Right lobe of liver (tissue), 6 donors: ENCODE results near the gene EDRF1. TPM values are rescaled to one million over a fixed set of nuclear protein-coding genes. Genes with fewer than 3 reads are reported as not detected.

Experiments used
- ATAC-seq, 4 donors: fragments of 200-7000 bp; cut with Tn5 transposase; one replicate each; pipeline ENCODE4 v1.9.1; 2020; ENCODE audit warnings: mild to moderate bottlenecking in 4 of 4, moderate library complexity in 4 of 4
- DNase-seq, 3 donors: peaks; one replicate each; pipeline ENCODE4 v3.0.0-alpha.2; 2020
- H3K27ac ChIP-seq, 3 donors: fragments of 200-600 bp; one replicate each; pipeline ENCODE4 v1.8.0; 2022
- H3K27me3 ChIP-seq, 2 donors: fragments of 200-600 bp; one replicate each; pipeline ENCODE4 v1.8.0; 2022
- H3K36me3 ChIP-seq, 4 donors: fragments of 200-600 bp; sonication (generic) in 1 of 4; one replicate each; pipeline versions ENCODE4 v1.5.1 to v1.8.0; 2017 to 2022; ENCODE audit warnings: control low read depth in 1 of 4
- H3K4me1 ChIP-seq, 4 donors: fragments of 200-600 bp; sonication (generic) in 1 of 4; one replicate each; pipeline versions ENCODE4 v1.5.1 to v1.8.0; 2017 to 2022; ENCODE audit warnings: control low read depth in 1 of 4
- H3K4me3 ChIP-seq, 3 donors: fragments of 200-600 bp; one replicate each; pipeline ENCODE4 v1.8.0; 2022
- H3K9me3 ChIP-seq, 4 donors: fragments of 200-600 bp; sonication (generic) in 1 of 4; one replicate each; pipeline versions ENCODE4 v1.5.1 to v1.8.0; 2017 to 2022; ENCODE audit warnings: control low read depth in 1 of 4
- CTCF ChIP-seq, 4 donors: fragments of 200-600 bp in 3 of 4; fragments of 450-650 bp in 1 of 4; IDR thresholded peaks; one replicate each; pipeline versions ENCODE4 v1.5.1 to v1.8.0; 2016 to 2022; ENCODE audit warnings: antibody characterized with exemption in 4 of 4, mild to moderate bottlenecking in 2 of 4
- POLR2A ChIP-seq: fragments of 450-650 bp; IDR thresholded peaks from one replicate; pipeline ENCODE4 v1.6.1; 2017; ENCODE audit warnings: antibody characterized with exemption, mild to moderate bottlenecking
- WGBS: methylation state at CpG from one replicate; pipeline ENCODE4 v1.1.6; 2018; ENCODE audit warnings: low coverage, low lambda C conversion rate; ENCODE audit not compliant: insufficient coverage; ENCODE audit errors: missing lambda C conversion rate; 5-methylcytosine and 5-hydroxymethylcytosine counted together
- intact Hi-C, 2 donors: fragments of 100-400 bp; cut with DNase I; formaldehyde crosslinking; loops; one replicate each; pipeline versions ENCODE4 v1.11.2 to v1.14.1; 2022
- total RNA-seq, 6 experiments: library from RNA; depleted of rRNA in 2 of 6; stranded (reverse); fragments of >200 nt in 2 of 6; fragmentation: NEBNext Ultra II Directional in 3 of 6; extraction: Animal tissue kit (Norgen Biotek cat#: 25700) in 3 of 6; gene quantifications; one replicate each; pipeline versions ENCODE4 v1.1.0 to v1.2.4, GENCODE V29; 2016 to 2023
- donor health status: DM: no; HTN: yes; CAD: no.
- donor health status: DM: no; HTN: no; CAD: no.
- donor health status: DM: no; HTN: no; CAD: no.
- donor health status: DM: no; HTN: yes; CAD: no.
- donor health status: DM: no; HTN: yes; CAD: no.

EDRF1 gene
- total RNA-seq, 6 experiments from 2014 or later = 6.5 to 8.5 (median 8.1) TPM

GRCh38 chr10:125700355-125700911, 19.1 kb upstream of the EDRF1 start:
- WGBS = 41% methylated on average over 3 of the region's 3 CpGs
- TF ChIP-seq POLR2A (no peak), CTCF (IDR thresholded peaks at IDR 0.05) (peak in 1 of 4 donors; percentile 12)
- Histone ChIP-seq H3K4me3 (no peak overlapping the region), H3K27me3 (no peaks in the 10 kb centered on the region), H3K27ac (no peak overlapping the region), H3K9me3 (no peaks in the 10 kb centered on the region), H3K36me3 (no peaks in the 10 kb centered on the region), H3K4me1 (no peaks in the 10 kb centered on the region)
- ATAC-seq (no peak), DNase-seq (no peak)
- intact Hi-C loops = no loop called here

- 43% methylated on average over 6 of the region's 6 CpGs for WGBS
- DNase-seq = no peak
- intact Hi-C loops = no loop called here
- no peaks in the 10 kb centered on the region for H3K27me3 ChIP-seq
- no peaks in the 10 kb centered on the region for H3K36me3 ChIP-seq
- no peak overlapping the region for H3K27ac ChIP-seq
- peaks cover 0 to 4% (median 0%) of the 10 kb centered on the region in 4 donors for H3K4me1 ChIP-seq
- peak in 3 of 4 donors; percentile 65 to 97 (median 67) for ATAC-seq
- TF ChIP-seq CTCF (IDR thresholded peaks at IDR 0.05) (no peak), POLR2A (no peak)
- no peaks in the 10 kb centered on the region for H3K9me3 ChIP-seq
- H3K4me3 ChIP-seq = no peak overlapping the region
Measured at GRCh38 chr10:125707541-125708468, 11.7 kb upstream of the EDRF1 start.

GRCh38 chr10:125708971-125709503, 10.5 kb upstream of the EDRF1 start:
- DNase-seq (no peak), ATAC-seq (no peak)
- no peaks in the 10 kb centered on the region for H3K27me3 ChIP-seq
- no peak overlapping the region for H3K4me3 ChIP-seq
- H3K9me3 ChIP-seq = no peaks in the 10 kb centered on the region
- intact Hi-C loops = no loop called here
- H3K27ac ChIP-seq = no peak overlapping the region
- 65% methylated on average over 5 of the region's 5 CpGs for WGBS
- H3K4me1 ChIP-seq = peaks cover 0 to 4% (median 0%) of the 10 kb centered on the region in 4 donors
- H3K36me3 ChIP-seq = no peaks in the 10 kb centered on the region
- TF ChIP-seq CTCF (IDR thresholded peaks at IDR 0.05) (no peak), POLR2A (no peak)

- H3K27me3 ChIP-seq = no peaks in the 10 kb centered on the region
- peak; percentile 34 to 63 (median 46) for ATAC-seq
- no peak overlapping the region for H3K4me3 ChIP-seq
- H3K9me3 ChIP-seq = no peaks in the 10 kb centered on the region
- peaks cover 0 to 4% (median 0%) of the 10 kb centered on the region in 4 donors for H3K4me1 ChIP-seq
- WGBS = 51% methylated on average over 10 of the region's 12 CpGs
- no peaks in the 10 kb centered on the region for H3K36me3 ChIP-seq
- TF ChIP-seq CTCF (IDR thresholded peaks at IDR 0.05) = no peak
- TF ChIP-seq POLR2A = no peak
- intact Hi-C loops = no loop called here
- peak overlapping the region in 1 of 3 donors; percentile 39 for H3K27ac ChIP-seq
- no peak for DNase-seq
Measured at GRCh38 chr10:125709553-125710474, 9.7 kb upstream of the EDRF1 start.
